Adrenal gland (tissue), 19 donors: Measurements from ENCODE around the gene ACOT12. TPM values are rescaled to one million over a fixed set of nuclear protein-coding genes. Genes with fewer than 3 reads are reported as not detected.

Source experiments
- DNase-seq, 7 donors: peaks; one replicate each; pipeline ENCODE4 v3.0.0-alpha.2; 2019 to 2020
- H3K27ac ChIP-seq, 5 donors: fragments of 200-600 bp; sonication (generic) in 4 of 5; 1 replicate in 3 of 5; 2 replicates in 2 of 5; pipeline versions ENCODE4 v1.5.1 to v1.8.0; 2016 to 2020; ENCODE audit warnings: mild to moderate bottlenecking in 1 of 5
- H3K27me3 ChIP-seq: fragments of 200-600 bp; 2 replicates; pipeline ENCODE4 v1.8.0; 2021
- H3K36me3 ChIP-seq, 2 donors: fragments of 200-600 bp; replicated peaks in 1 of 2; 1 replicate in 1 of 2; 2 replicates in 1 of 2; pipeline versions ENCODE4 v1.5.1 to v1.8.0; 2018 to 2022
- H3K4me1 ChIP-seq, 2 donors: fragments of 200-600 bp; replicated peaks in 1 of 2; 1 replicate in 1 of 2; 2 replicates in 1 of 2; pipeline versions ENCODE4 v1.5.1 to v1.8.0; 2018 to 2021
- H3K4me3 ChIP-seq, 4 donors: fragments of 200-600 bp; sonication (generic) in 3 of 4; one replicate each; pipeline ENCODE4 v1.5.1; 2016 to 2018
- H3K9me3 ChIP-seq, 3 donors: fragments of 200-600 bp; sonication (generic) in 1 of 3; replicated peaks in 1 of 3; 1 replicate in 2 of 3; 2 replicates in 1 of 3; pipeline versions ENCODE4 v1.5.1 to v1.8.0; 2016 to 2021
- POLR2A ChIP-seq, 2 donors: fragments of 450-650 bp; IDR thresholded peaks; one replicate each; pipeline ENCODE4 v1.6.1; 2017; ENCODE audit warnings: antibody characterized with exemption in 2 of 2, mild to moderate bottlenecking in 2 of 2, moderate library complexity in 1 of 2
- WGBS, 4 donors: extraction: QIAGEN DNeasy Blood & Tissue Kit in 2 of 4; methylation state at CpG; one replicate each; pipeline versions ENCODE4 v1.1.5 to v1.1.7; 2013 to 2017; 5-methylcytosine and 5-hydroxymethylcytosine counted together
- intact Hi-C, 2 donors: fragments of 100-400 bp; cut with DNase I; formaldehyde crosslinking; loops; one replicate each; pipeline versions ENCODE4 v1.14.1 to v1.15.0; 2022 to 2023
- long read RNA-seq, 10 donors: library from polyadenylated mRNA in 3 of 10; unstranded in 2 of 10; stranded (forward) in 1 of 10; transcript quantifications; one replicate each; pipeline ENCODE4 v2.0.0 and lab custom pipeline, GENCODE V29; 2021 to 2026
- polyA plus RNA-seq, 3 donors: library from polyadenylated mRNA; stranded (reverse); fragments of 200-250 nt in 2 of 3; fragments of 350-450 nt in 1 of 3; fragmentation: Illumina TruSeq in 1 of 3; extraction: RNeasy Lipid Tissue Mini Kit (QIAGEN cat#74804) in 1 of 3; gene quantifications; one replicate each; pipeline ENCODE4 v1.2.3, GENCODE V29; 2013 to 2014
- total RNA-seq, 9 donors: library from RNA; depleted of rRNA in 4 of 9; stranded (reverse); fragments of >200 nt in 4 of 9; fragments of 120-200 nt in 1 of 9; fragmentation: NEBNext Ultra II Directional in 1 of 9; extraction: Animal tissue kit (Norgen Biotek cat#: 25700) in 1 of 9; gene quantifications; one replicate each; pipeline versions ENCODE4 v1.1.0 to v1.2.4, GENCODE V29; 2013 to 2023
- TF ChIP-seq, protein P1 (sequence below), 6 experiments: fragments of 450-650 bp in 4 of 6; fragments of 200-600 bp in 2 of 6; sonication (generic) in 1 of 6; IDR thresholded peaks; 1 replicate in 5 of 6; 2 replicates in 1 of 6; pipeline versions ENCODE4 v1.5.1 to v1.8.0; 2016 to 2021; ENCODE audit warnings: antibody characterized with exemption in 6 of 6, mild to moderate bottlenecking in 2 of 6, moderate library complexity in 1 of 6
- donor health status: healthy with polysubstance abuse.
- donor health status: Bipolar disorder and iron deficiency.
- donor health status: DM: yes; HTN: yes; CAD: no.
- donor health status: DM: no; HTN: no; CAD: no.
- donor health status: DM: no; HTN: no; CAD: no.
- donor health status: DM: yes; HTN: yes; CAD: no.

ACOT12 gene
- not detected for total RNA-seq
- polyA plus RNA-seq = not detected
- long read RNA-seq, donor 1 = 0 reads
- long read RNA-seq, donor 2 = 0 reads
- long read RNA-seq, donor 3 = 0 reads
- long read RNA-seq, donor 4 = 0 reads
- long read RNA-seq, donor 5 = 0 reads
- long read RNA-seq, donor 6 = 0 reads
- long read RNA-seq, donor 7 = 0 reads
- long read RNA-seq, donor 8 = 0 reads
- long read RNA-seq, donor 9 = 0 reads
- long read RNA-seq, donor 10 = 0 reads

DNA sequence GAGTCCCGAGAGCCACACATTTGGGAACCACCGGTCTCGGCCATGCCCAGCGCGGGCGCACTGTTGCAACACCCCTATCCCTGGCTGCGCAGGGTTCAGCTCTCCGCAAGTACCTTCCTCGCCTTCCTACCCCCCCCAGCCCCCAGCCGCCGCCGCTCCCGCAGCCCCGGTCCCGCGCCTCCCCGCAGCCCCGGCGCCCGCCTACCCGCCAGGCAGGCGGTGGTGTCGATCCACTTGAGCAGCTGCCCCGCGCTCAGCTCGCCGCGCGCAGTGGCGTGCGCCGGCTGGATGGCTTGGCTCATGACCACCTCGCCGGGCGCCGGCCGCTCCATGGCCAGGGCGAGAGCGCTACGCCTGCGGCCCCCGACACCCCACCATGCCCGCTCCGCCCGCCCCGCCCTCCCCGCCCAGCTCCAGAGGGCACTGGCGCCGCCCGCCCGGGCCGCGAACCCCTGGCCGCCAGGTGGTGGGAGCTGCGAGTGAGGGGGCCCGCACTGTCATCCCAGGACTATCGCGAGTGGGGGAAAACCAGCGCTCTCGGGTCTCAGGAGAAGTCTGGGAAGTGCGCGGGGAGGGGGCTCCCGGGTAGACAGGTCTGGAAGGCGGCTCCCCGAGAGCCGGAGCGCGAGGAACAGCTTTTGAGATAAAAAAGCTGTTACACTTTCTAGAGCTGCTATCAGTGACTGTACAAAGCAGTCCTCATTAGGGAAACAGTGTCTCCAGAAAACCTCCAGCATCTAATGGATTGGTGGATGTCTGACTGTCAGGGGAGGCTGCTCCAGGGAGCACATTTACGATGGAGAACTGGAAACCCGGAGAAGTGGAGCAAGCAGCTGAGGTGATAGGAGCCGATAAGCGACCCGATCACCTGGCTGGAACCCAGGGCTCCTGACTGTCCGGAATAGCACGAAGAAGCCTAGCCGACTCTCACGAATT, at the start of gene ACOT12:
Gene ACOT12, minus strand, starts transcription at position 352 of the 936 bp plus-strand sequence. Its CDS starts 20 bp downstream, at position 332.
- no peak for TF ChIP-seq POLR2A (IDR thresholded peaks at IDR 0.05)
- TF ChIP-seq, protein P1, sequence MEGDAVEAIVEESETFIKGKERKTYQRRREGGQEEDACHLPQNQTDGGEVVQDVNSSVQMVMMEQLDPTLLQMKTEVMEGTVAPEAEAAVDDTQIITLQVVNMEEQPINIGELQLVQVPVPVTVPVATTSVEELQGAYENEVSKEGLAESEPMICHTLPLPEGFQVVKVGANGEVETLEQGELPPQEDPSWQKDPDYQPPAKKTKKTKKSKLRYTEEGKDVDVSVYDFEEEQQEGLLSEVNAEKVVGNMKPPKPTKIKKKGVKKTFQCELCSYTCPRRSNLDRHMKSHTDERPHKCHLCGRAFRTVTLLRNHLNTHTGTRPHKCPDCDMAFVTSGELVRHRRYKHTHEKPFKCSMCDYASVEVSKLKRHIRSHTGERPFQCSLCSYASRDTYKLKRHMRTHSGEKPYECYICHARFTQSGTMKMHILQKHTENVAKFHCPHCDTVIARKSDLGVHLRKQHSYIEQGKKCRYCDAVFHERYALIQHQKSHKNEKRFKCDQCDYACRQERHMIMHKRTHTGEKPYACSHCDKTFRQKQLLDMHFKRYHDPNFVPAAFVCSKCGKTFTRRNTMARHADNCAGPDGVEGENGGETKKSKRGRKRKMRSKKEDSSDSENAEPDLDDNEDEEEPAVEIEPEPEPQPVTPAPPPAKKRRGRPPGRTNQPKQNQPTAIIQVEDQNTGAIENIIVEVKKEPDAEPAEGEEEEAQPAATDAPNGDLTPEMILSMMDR (IDR thresholded peaks at IDR 0.05) = no peak
- Histone ChIP-seq H3K9me3 (no peaks in the 10 kb centered on the region), H3K4me1 (peaks cover 11 to 13% of the 10 kb centered on the region in 2 donors), H3K4me3 (peak within 1 kb of the TSS in 2 of 4 donors; percentile 7 to 55), H3K27ac (no peak within 1 kb of the TSS), H3K36me3 (no peaks in the 10 kb centered on the region), H3K27me3 (peaks cover 24% of the 10 kb centered on the region)
- intact Hi-C loops = no loop called here
- WGBS, 4 donors = 3 to 11% (median 6%) methylated on average over 21 to 77 of the region's 77 CpGs
- DNase-seq = no peak

DNA sequence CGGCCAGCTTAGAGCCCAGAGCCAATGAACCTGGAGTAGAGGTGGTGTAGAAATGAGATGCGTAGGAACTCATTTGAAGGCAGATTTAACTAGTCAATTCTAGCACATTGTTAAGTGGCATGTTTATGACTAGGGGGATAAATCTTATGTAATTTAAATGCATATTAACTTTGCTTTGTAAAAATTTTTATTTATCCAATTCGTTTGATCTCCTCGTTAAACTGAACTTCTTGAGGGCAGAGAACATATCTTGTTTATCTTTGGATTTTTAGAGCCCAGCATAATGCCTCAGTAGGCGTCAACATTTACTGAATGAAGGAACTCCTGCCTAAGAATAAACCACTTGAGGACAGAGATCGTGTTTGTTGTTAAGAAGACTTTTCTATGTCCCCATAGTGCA, 41.1 kb upstream of the ACOT12 start:
- H3K27me3 ChIP-seq = no peaks in the 10 kb centered on the region
- H3K4me1 ChIP-seq = no peaks in the 10 kb centered on the region
- DNase-seq = no peak
- 92 to 96% (median 94%) methylated on average over 6 of the region's 6 CpGs for WGBS, 4 donors
- no peak for TF ChIP-seq POLR2A (IDR thresholded peaks at IDR 0.05)
- TF ChIP-seq, protein P1 (IDR thresholded peaks at IDR 0.05) = no peak
- no peaks in the 10 kb centered on the region for H3K9me3 ChIP-seq
- H3K36me3 ChIP-seq = no peaks in the 10 kb centered on the region
- intact Hi-C loops = no loop called here
- H3K27ac ChIP-seq = no peak overlapping the region
- H3K4me3 ChIP-seq = no peak overlapping the region

DNA sequence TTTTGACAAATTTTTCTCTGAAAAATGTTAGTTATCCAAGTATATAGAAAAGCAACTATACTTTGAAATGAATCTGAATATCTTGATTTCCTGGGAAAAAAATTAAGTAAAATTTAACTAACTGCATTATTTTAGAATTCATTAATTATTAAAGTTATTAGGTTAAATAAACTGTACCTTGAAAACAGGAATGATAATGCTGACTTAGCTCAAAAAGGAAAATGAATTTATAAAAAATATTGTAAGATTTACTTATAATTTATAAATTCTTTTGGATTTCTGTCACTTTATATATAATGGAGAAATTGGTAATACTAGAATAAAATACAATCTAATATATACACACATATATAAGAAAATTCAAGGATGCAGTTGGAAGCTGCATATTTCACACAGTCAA, 36.1 kb upstream of the ACOT12 start:
- Histone ChIP-seq H3K36me3 (no peaks in the 10 kb centered on the region), H3K4me3 (no peak overlapping the region), H3K4me1 (no peaks in the 10 kb centered on the region), H3K27ac (no peak overlapping the region), H3K9me3 (no peaks in the 10 kb centered on the region), H3K27me3 (no peaks in the 10 kb centered on the region)
- intact Hi-C loops = loop anchor here (5.0 to 10.0 kb wide), 2 partner anchors 425 to 737 kb away; no protein-coding TSS in a partner anchor
- no peak for DNase-seq
- TF ChIP-seq, protein P1 (IDR thresholded peaks at IDR 0.05) = no peak
- no peak for TF ChIP-seq POLR2A (IDR thresholded peaks at IDR 0.05)

DNA sequence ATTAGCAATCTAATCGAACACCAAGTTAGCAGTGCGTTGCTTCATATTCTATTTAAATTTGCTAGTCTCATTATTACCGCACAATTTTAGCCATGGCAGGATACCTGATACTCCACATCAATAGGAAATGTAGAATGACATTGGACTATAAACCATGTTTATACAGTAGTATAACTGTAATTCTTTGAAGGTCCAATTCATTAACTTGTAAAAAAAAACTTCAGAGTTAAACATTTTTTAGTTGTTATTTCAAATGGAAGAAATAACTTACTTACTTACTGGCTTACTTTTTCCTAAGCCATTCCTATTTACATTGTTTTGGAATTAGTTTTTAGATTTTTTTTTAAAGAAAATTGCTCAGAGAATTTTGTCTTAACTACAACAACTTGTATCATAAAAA, 35.4 kb upstream of the ACOT12 start:
- no peaks in the 10 kb centered on the region for H3K27me3 ChIP-seq
- H3K36me3 ChIP-seq = no peaks in the 10 kb centered on the region
- DNase-seq = no peak
- no peak for TF ChIP-seq POLR2A (IDR thresholded peaks at IDR 0.05)
- TF ChIP-seq, protein P1 (IDR thresholded peaks at IDR 0.05) = no peak
- H3K4me3 ChIP-seq = no peak overlapping the region
- H3K4me1 ChIP-seq = no peaks in the 10 kb centered on the region
- WGBS, 4 donors = 91 to 95% (median 93%) methylated on average over 3 of the region's 3 CpGs
- intact Hi-C loops = loop anchor here (5.0 to 10.0 kb wide), 2 partner anchors 425 to 738 kb away; no protein-coding TSS in a partner anchor
- no peak overlapping the region for H3K27ac ChIP-seq
- no peaks in the 10 kb centered on the region for H3K9me3 ChIP-seq
